B cell (primary cell): ENCODE measurements around the gene ABCG2.

Experiments used
- CTCF ChIP-seq: fragments of 200-600 bp; IDR thresholded peaks from one replicate; pipeline ENCODE4 v1.8.0; 2022; ENCODE audit warnings: antibody characterized with exemption, mild to moderate bottlenecking
- EZH2 ChIP-seq: IDR thresholded peaks from 2 replicates; pipeline ENCODE4 v1.6.1; 2012; ENCODE audit warnings: borderline replicate concordance, low read depth, mild to moderate bottlenecking, moderate library complexity, low read length; ENCODE audit not compliant: insufficient read depth, poor library complexity, severe bottlenecking

- no peak for TF ChIP-seq CTCF
- no peak for TF ChIP-seq EZH2
These were observed 4.2 kb upstream of the ABCG2 start for GRCh38 chr4:88162626-88163025.
